Neural progenitor cell (in vitro differentiated cells): ENCODE data around the gene GYS2.

Experiments used
- EZH2 ChIP-seq: fragments of 200-600 bp; sonication (generic); IDR thresholded peaks from 2 replicates; pipeline ENCODE4 v1.6.1; 2017; ENCODE audit warnings: antibody characterized with exemption, mild to moderate bottlenecking, moderate library complexity
- TF ChIP-seq, protein P1 (sequence below): fragments of 200-600 bp; sonication (generic); IDR thresholded peaks from 2 replicates; pipeline ENCODE4 v1.5.1; 2017; ENCODE audit warnings: antibody characterized with exemption, mild to moderate bottlenecking

DNA sequence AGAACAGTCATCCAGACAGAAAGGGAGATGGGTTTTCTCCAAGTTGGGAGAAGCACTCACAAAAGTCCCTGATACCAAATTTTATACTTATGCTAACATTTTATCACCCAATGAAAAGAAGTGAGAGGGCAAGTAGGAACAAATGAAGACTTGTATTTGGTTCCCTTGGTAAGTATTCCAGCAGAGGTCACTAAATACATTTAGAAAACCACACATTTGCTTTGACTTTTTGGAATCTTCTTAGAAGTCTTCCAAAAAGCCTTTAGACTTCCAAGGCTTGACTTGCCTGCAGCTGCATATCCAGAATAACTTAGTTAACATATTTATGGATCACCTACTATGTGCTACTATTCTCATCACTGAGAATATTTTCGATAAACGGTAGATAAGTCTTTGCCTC is 3.1 kb upstream of the GYS2 start:
- TF ChIP-seq, protein P1, sequence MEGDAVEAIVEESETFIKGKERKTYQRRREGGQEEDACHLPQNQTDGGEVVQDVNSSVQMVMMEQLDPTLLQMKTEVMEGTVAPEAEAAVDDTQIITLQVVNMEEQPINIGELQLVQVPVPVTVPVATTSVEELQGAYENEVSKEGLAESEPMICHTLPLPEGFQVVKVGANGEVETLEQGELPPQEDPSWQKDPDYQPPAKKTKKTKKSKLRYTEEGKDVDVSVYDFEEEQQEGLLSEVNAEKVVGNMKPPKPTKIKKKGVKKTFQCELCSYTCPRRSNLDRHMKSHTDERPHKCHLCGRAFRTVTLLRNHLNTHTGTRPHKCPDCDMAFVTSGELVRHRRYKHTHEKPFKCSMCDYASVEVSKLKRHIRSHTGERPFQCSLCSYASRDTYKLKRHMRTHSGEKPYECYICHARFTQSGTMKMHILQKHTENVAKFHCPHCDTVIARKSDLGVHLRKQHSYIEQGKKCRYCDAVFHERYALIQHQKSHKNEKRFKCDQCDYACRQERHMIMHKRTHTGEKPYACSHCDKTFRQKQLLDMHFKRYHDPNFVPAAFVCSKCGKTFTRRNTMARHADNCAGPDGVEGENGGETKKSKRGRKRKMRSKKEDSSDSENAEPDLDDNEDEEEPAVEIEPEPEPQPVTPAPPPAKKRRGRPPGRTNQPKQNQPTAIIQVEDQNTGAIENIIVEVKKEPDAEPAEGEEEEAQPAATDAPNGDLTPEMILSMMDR, result peak; percentile 34
- TF ChIP-seq EZH2, result no peak
